PFSK-1 (cell line): Measurements from ENCODE around the gene GLRX5.

Experiments
- POLR2AphosphoS5 ChIP-seq: IDR thresholded peaks from 2 replicates; pipeline ENCODE4 v1.6.1; 2012; ENCODE audit warnings: low read depth, mild to moderate bottlenecking, control low read depth, low read length, moderate library complexity
- TAF1 ChIP-seq: IDR thresholded peaks from 2 replicates; pipeline ENCODE4 v1.6.1; 2012; ENCODE audit warnings: low read length, control low read depth, borderline replicate concordance; ENCODE audit not compliant: insufficient read depth

DNA sequence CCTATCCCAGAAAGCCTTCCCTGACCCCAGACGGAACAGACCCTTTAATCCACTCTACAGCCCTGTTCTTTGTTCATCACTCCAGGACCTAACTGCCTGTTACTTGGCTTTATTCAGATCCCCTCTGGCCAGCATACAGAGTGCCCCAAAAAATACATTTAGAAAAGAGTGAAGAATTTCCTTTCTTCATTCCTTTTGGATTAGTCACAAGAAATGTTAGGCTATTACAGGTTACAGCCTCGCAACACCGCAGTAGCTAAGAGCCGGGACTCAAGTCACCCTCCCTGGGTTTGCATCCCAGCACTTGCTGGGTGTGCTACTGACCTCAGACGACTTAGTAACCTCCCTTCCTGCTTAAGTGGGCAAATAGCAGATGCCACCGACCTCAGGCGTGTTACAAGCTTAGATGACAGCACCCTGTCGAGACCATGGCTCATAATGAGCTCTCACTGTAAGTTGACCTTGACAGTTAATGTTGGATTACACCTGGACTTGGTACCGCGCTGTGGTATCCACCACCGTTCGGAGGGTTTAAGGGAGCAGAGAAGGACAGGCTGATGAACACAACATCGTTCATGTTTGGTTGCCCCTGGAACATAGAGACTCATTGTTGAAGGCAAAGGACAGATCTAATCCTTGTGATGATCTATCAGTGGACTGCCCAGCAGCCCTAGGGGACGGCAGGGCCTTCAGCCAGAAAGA lies 12.9 kb downstream of the GLRX5 start:
- TF ChIP-seq POLR2AphosphoS5, result no peak
- no peak for TF ChIP-seq TAF1
